GM23338 (cell line): ENCODE data around the gene C5orf47. TPM values are rescaled to one million over a fixed set of nuclear protein-coding genes. Genes with fewer than 3 reads are reported as not detected.

Source experiments
- ATAC-seq: fragments of 200-7000 bp; cut with Tn5 transposase; 3 replicates; pipeline ENCODE4 v1.9.1; 2020
- DNase-seq: peaks from one replicate; pipeline ENCODE4 v3.0.0-alpha.2; 2015; ENCODE audit warnings: low spot score
- H2AFZ ChIP-seq: fragments of 200-600 bp; sonication (generic); 2 replicates; pipeline ENCODE4 v1.8.0; 2016; ENCODE audit warnings: antibody characterized with exemption, mild to moderate bottlenecking, moderate library complexity
- H3F3A ChIP-seq: fragments of 200-600 bp; sonication (generic); replicated peaks from 2 replicates; pipeline ENCODE4 v1.8.0; 2017; ENCODE audit warnings: antibody characterized with exemption, mixed run types, low read depth
- H3K27ac ChIP-seq: fragments of 200-600 bp; sonication (generic); 2 replicates; pipeline ENCODE4 v1.6.1; 2016; ENCODE audit warnings: low read depth
- H3K27me3 ChIP-seq: fragments of 200-600 bp; sonication (generic); 2 replicates; pipeline ENCODE4 v1.8.0; 2016; ENCODE audit warnings: mild to moderate bottlenecking, mixed run types, moderate library complexity; ENCODE audit not compliant: insufficient read depth
- H3K36me3 ChIP-seq: fragments of 200-600 bp; sonication (generic); 2 replicates; pipeline ENCODE4 v1.8.0; 2016; ENCODE audit warnings: mild to moderate bottlenecking; ENCODE audit not compliant: insufficient read depth
- H3K4me1 ChIP-seq: fragments of 200-600 bp; sonication (generic); 2 replicates; pipeline ENCODE4 v1.8.0; 2016; ENCODE audit warnings: mild to moderate bottlenecking, moderate library complexity; ENCODE audit not compliant: insufficient read depth
- H3K4me2 ChIP-seq: fragments of 200-600 bp; sonication (generic); 2 replicates; pipeline ENCODE4 v1.7.1; 2017; ENCODE audit warnings: mixed run types
- H3K4me3 ChIP-seq: fragments of 200-600 bp; sonication (generic); 2 replicates; pipeline ENCODE4 v1.6.1; 2016; ENCODE audit warnings: mixed run types
- H3K79me2 ChIP-seq: fragments of 200-600 bp; sonication (generic); replicated peaks from 2 replicates; pipeline ENCODE4 v1.8.0; 2017; ENCODE audit warnings: mild to moderate bottlenecking; ENCODE audit not compliant: insufficient read depth
- H3K9me2 ChIP-seq: fragments of 200-600 bp; sonication (generic); 2 replicates; pipeline ENCODE4 v1.8.0; 2017; ENCODE audit not compliant: insufficient read depth
- H4K20me1 ChIP-seq: fragments of 200-600 bp; sonication (generic); replicated peaks from 2 replicates; pipeline ENCODE4 v1.8.0; 2017; ENCODE audit warnings: mild to moderate bottlenecking; ENCODE audit not compliant: insufficient read depth
- H3K27ac Mint-ChIP-seq: 2 replicates; pipeline ENCODE4 v1.8.0; 2020; ENCODE audit warnings: inconsistent platforms, mild to moderate bottlenecking, moderate library complexity, mixed read lengths
- H3K27me3 Mint-ChIP-seq: 3 replicates; pipeline ENCODE4 v1.8.0; 2022; ENCODE audit warnings: low read depth, mild to moderate bottlenecking, moderate library complexity, mixed read lengths, inconsistent platforms; ENCODE audit not compliant: insufficient read depth, poor library complexity
- H3K36me3 Mint-ChIP-seq: 3 replicates; pipeline ENCODE4 v1.8.0; 2021; ENCODE audit warnings: low read depth, mild to moderate bottlenecking, inconsistent platforms, moderate library complexity, mixed read lengths
- H3K4me1 Mint-ChIP-seq: 3 replicates; pipeline ENCODE4 v1.8.0; 2020; ENCODE audit warnings: mild to moderate bottlenecking, inconsistent platforms, mixed read lengths
- H3K4me3 Mint-ChIP-seq: 3 replicates; pipeline ENCODE4 v1.8.0; 2021; ENCODE audit warnings: moderate library complexity, mild to moderate bottlenecking, inconsistent platforms, mixed read lengths
- H3K9me3 Mint-ChIP-seq: 3 replicates; pipeline ENCODE4 v1.8.0; 2020; ENCODE audit warnings: moderate library complexity, mild to moderate bottlenecking, inconsistent platforms, mixed read lengths
- CREB1 ChIP-seq: fragments of 250-450 bp; sonication (Bioruptor Pico); IDR thresholded peaks from 2 replicates; pipeline ENCODE4 v1.5.0; 2020; ENCODE audit warnings: low read depth, mild to moderate bottlenecking, moderate library complexity
- CTCF ChIP-seq, 2 experiments: fragments of 200-600 bp in 1 of 2; sonication (generic) in 1 of 2; conservative IDR thresholded peaks; 2 replicates each; pipeline versions ENCODE4 v1.5.1 to v1.6.1; 2016 to 2017; ENCODE audit warnings: antibody characterized with exemption in 2 of 2, low read depth in 2 of 2, mild to moderate bottlenecking in 2 of 2, moderate library complexity in 1 of 2
- ETS1 ChIP-seq: IDR thresholded peaks from 2 replicates; pipeline ENCODE4 v1.6.1; 2016; ENCODE audit warnings: antibody characterized with exemption
- EZH2phosphoT487 ChIP-seq: fragments of 200-600 bp; sonication (generic); IDR thresholded peaks from one replicate; pipeline ENCODE4 v1.8.1; 2018; ENCODE audit warnings: antibody characterized with exemption; ENCODE audit not compliant: unreplicated experiment
- JUNB ChIP-seq: IDR thresholded peaks from one replicate; pipeline ENCODE4 v1.6.1; 2016; ENCODE audit warnings: antibody characterized with exemption; ENCODE audit not compliant: unreplicated experiment
- NANOG ChIP-seq: IDR thresholded peaks from 2 replicates; pipeline ENCODE4 v1.6.1; 2016; ENCODE audit warnings: antibody characterized with exemption, borderline replicate concordance
- POLR2AphosphoS5 ChIP-seq: IDR thresholded peaks from 2 replicates; pipeline ENCODE4 v1.6.1; 2016; ENCODE audit warnings: antibody characterized with exemption, low read depth
- REST ChIP-seq: IDR thresholded peaks from one replicate; pipeline ENCODE4 v1.6.1; 2018; ENCODE audit warnings: antibody characterized with exemption; ENCODE audit not compliant: unreplicated experiment
- STAT1 ChIP-seq: IDR thresholded peaks from one replicate; pipeline ENCODE4 v1.6.1; 2016; ENCODE audit warnings: antibody characterized with exemption; ENCODE audit not compliant: unreplicated experiment
- ZNF331 ChIP-seq: fragments of 250-450 bp; sonication (Bioruptor Pico); IDR thresholded peaks from 2 replicates; pipeline ENCODE4 v1.5.0; 2020; ENCODE audit warnings: low read depth, mild to moderate bottlenecking, moderate library complexity
- ZNF462 ChIP-seq: fragments of 250-450 bp; sonication (Bioruptor Pico); IDR thresholded peaks from 2 replicates; pipeline ENCODE4 v1.5.0; 2020; ENCODE audit warnings: mild to moderate bottlenecking, moderate library complexity
- polyA plus RNA-seq: library from polyadenylated mRNA; unstranded; fragments of >200 nt; fragmentation: Nextera tagmentation; extraction: Ambion mirVana; gene quantifications from 2 replicates; pipeline ENCODE4 v1.2.1, GENCODE V29; 2016
- total RNA-seq: library from RNA; depleted of rRNA; stranded (reverse); fragments of >200 nt; shearing (Covaris generic); gene quantifications from 2 replicates; pipeline ENCODE4 v1.2.3, GENCODE V29; 2014

Gene C5orf47
- total and polyA plus RNA-seq, 2 experiments from 2014 or later, result 0.63 to 1.1 TPM

- Histone ChIP-seq H3K27ac (no peak overlapping the region), H3K79me2 (no peaks in the 10 kb centered on the region), H2AFZ (0 out of 2 replicates have a peak overlapping the region, but pooled peaks have one; percentile 45), H3F3A (no peaks in the 10 kb centered on the region), H3K36me3 (no peaks in the 10 kb centered on the region), H4K20me1 (no peaks in the 10 kb centered on the region), H3K4me3 (no peak overlapping the region), H3K9me2 (no peaks in the 10 kb centered on the region), H3K4me2 (no peak overlapping the region), H3K27me3 (no peaks in the 10 kb centered on the region), H3K4me1 (peaks cover 3% of the 10 kb centered on the region)
- peaks cover 6% of the 10 kb centered on the region for H3K27me3 Mint-ChIP-seq
- no peak for DNase-seq
- H3K27ac Mint-ChIP-seq, result no peak overlapping the region
- TF ChIP-seq CREB1 (no peak), REST (no peak), ZNF331 (CRISPR knock-in tag) (no peak), CTCF (conservative IDR thresholded peaks at IDR 0.05; ENCODE audit: low read depth in 2 of 2) (no peak), JUNB (no peak), ETS1 (no peak), ZNF462 (no peak), EZH2phosphoT487 (no peak), POLR2AphosphoS5 (no peak), NANOG (no peak), STAT1 (no peak)
- ATAC-seq, result no peak
- H3K4me1 Mint-ChIP-seq, result peaks cover 17% of the 10 kb centered on the region
- H3K36me3 Mint-ChIP-seq, result no peaks in the 10 kb centered on the region; the same call in 2 of the 3 replicates
- H3K4me3 Mint-ChIP-seq, result no peak overlapping the region
- peaks cover 15% of the 10 kb centered on the region; the same call in 2 of the 3 replicates for H3K9me3 Mint-ChIP-seq
Measured at GRCh38 chr5:174020928-174021304, 31.9 kb downstream of the C5orf47 start.
